Spleen (tissue), 7 donors: Measurements from ENCODE around the gene ANKRD52.

Experiments
- CTCF ChIP-seq, 11 experiments: fragments of 200-600 bp in 7 of 11; fragments of 450-650 bp in 4 of 11; sonication (generic) in 4 of 11; IDR thresholded peaks in 8 of 11; conservative IDR thresholded peaks in 3 of 11; 1 replicate in 7 of 11; 2 replicates in 4 of 11; pipeline versions ENCODE4 v1.4.0 to v1.8.0; 2016 to 2021; ENCODE audit warnings: antibody characterized with exemption in 11 of 11, inconsistent platforms in 4 of 11, mild to moderate bottlenecking in 1 of 11
- POLR2A ChIP-seq, 3 donors: fragments of 450-650 bp; IDR thresholded peaks; one replicate each; pipeline ENCODE4 v1.5.1; 2017; ENCODE audit warnings: antibody characterized with exemption in 3 of 3, mild to moderate bottlenecking in 1 of 3
- donor health status: DM: no; HTN: no; CAD: no; lungs with moderate emphysema.
- donor health status: DM: no; HTN: no; CAD: no.
- donor health status: DM: no; HTN: no; CAD: no.

GRCh38 chr12:56278905-56279304 lies 20.7 kb upstream of the ANKRD52 start:
- TF ChIP-seq CTCF (IDR thresholded peaks at IDR 0.05 in 8 of 11, conservative IDR thresholded peaks at IDR 0.05 in 3 of 11) (no peak), POLR2A (IDR thresholded peaks at IDR 0.05) (no peak)
